Measurements from ENCODE around the gene DNAJB8.

The DNAJB8 gene

DNA sequence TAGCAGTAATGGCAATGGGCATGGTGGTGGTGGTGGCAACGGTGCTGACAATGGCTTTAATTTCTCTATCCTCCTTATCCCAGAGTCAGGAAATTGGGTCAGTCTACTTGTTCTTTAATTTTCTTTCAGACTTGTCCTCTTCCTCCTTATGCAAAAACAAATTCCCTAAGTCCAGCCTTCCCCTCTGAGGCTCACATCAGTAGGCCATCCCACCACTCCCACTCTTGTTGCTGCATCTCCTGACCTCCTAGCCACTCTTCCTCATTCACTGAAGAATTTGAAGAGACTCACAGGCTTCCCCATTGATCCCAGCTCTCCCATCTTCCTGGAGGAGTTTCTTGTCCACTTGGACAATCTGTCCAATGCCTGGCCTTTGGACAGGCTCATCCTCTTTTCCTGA, 19.9 kb downstream of the DNAJB8 start:
- Histone ChIP-seq H3K4me3 (no peak overlapping the region), H3K27ac (no peak overlapping the region)
- no peak for DNase-seq (ENCODE audit: low spot score)
- no peak for TF ChIP-seq CTCF (IDR thresholded peaks at IDR 0.05)

GRCh38 chr3:128445357-128445756, 21.3 kb downstream of the DNAJB8 start:
- H3K4me3 ChIP-seq: no peak overlapping the region

DNA sequence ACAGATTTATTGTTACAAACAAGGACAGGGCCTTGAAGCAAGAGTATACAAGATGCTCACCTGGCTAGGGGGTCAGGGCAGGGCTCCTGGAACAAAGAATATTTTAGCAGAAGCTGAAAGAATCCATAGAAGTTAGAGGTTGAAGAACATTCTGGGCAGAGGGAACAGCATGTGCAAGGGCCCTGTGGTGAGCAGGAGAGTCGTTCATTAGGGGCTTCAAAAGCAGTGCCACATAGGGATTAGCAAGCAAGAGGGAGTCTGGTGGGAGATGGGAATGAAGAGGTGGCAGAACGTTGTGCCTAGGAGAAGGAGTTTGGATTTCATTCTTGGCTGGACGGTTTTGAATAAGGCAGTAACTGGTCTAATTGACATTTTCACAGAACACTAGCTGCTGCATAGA, 22.9 kb downstream of the DNAJB8 start:
- no peak for DNase-seq (ENCODE audit: low spot score)
- H3K4me3 ChIP-seq: no peak overlapping the region
- no peak for TF ChIP-seq CTCF (IDR thresholded peaks at IDR 0.05)
- H3K27ac ChIP-seq: no peak overlapping the region

More at GRCh38 chr3:128445357-128445756, 21.3 kb downstream of the DNAJB8 start:
- no peak for DNase-seq (ENCODE audit: low spot score)
- H3K27ac ChIP-seq: no peak overlapping the region
- no peak for TF ChIP-seq CTCF (IDR thresholded peaks at IDR 0.05)

GRCh38 chr3:128442949-128443348, 23.7 kb downstream of the DNAJB8 start:
- Histone ChIP-seq H3K27ac (no peak overlapping the region), H3K4me3 (no peak overlapping the region)
- TF ChIP-seq CTCF (IDR thresholded peaks at IDR 0.05): no peak
- no peak for DNase-seq (ENCODE audit: low spot score)

DNA sequence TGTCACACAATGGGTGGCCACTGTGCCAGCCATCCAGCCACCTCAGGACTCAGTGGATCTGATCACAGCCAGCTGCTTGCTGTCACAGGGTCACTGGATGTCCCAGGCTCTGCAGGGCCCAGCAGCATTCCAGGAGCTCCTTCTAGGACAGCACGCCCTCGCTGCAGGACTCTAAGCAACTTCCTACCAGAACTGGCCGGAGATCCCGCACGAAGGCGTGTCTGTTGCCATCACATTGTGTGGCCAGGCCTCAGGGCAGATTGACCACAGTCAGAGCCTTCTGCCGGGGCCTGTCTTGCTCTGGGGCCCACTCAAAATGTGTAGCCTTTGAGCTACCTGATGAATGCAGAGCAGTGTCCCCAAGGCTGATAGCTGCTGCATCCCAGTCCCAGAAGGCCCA, 24.6 kb downstream of the DNAJB8 start:
- no peak for DNase-seq (ENCODE audit: low spot score)
- Histone ChIP-seq H3K4me3 (no peak overlapping the region), H3K27ac (no peak overlapping the region)
- no peak for TF ChIP-seq CTCF (IDR thresholded peaks at IDR 0.05)

GRCh38 chr3:128439226-128439625, 27.5 kb downstream of the DNAJB8 start:
- no peak overlapping the region for H3K27ac ChIP-seq
- H3K4me3 ChIP-seq: no peak overlapping the region
- no peak for TF ChIP-seq CTCF (IDR thresholded peaks at IDR 0.05)
- DNase-seq (ENCODE audit: low spot score): no peak

GRCh38 chr3:128438488-128439072, 28.1 kb downstream of the DNAJB8 start:
- Histone ChIP-seq H3K4me3 (no peak overlapping the region), H3K27ac (no peak overlapping the region)
- TF ChIP-seq CTCF (IDR thresholded peaks at IDR 0.05): no peak
- no peak for DNase-seq (ENCODE audit: low spot score)
